Testis (tissue), 2 donors: ENCODE data around the gene KIF25.

Source experiments
- CTCF ChIP-seq, 3 experiments: fragments of 450-650 bp in 2 of 3; fragments of 200-600 bp in 1 of 3; sonication (generic) in 1 of 3; IDR thresholded peaks; one replicate each; pipeline ENCODE4 v1.5.1; 2016 to 2019; ENCODE audit warnings: antibody characterized with exemption in 3 of 3, mild to moderate bottlenecking in 2 of 3, moderate library complexity in 1 of 3
- POLR2A ChIP-seq: fragments of 450-650 bp; IDR thresholded peaks from one replicate; pipeline ENCODE4 v1.6.1; 2017; ENCODE audit warnings: antibody characterized with exemption, mild to moderate bottlenecking, moderate library complexity

- no peak for TF ChIP-seq CTCF (IDR thresholded peaks at IDR 0.05)
- TF ChIP-seq POLR2A = no peak
These were observed 76.7 kb downstream of the KIF25 start for GRCh38 chr6:168073937-168074730.
